Subcutaneous adipose tissue (tissue), 4 donors: ENCODE data around the gene GNL2. TPM values are rescaled to one million over a fixed set of nuclear protein-coding genes. Genes with fewer than 3 reads are reported as not detected.

Source experiments
- CTCF ChIP-seq: fragments of 450-650 bp; IDR thresholded peaks from one replicate; pipeline ENCODE4 v1.5.1; 2016; ENCODE audit warnings: low read depth, mild to moderate bottlenecking, control low read depth, antibody characterized with exemption, moderate library complexity
- total RNA-seq, 4 donors: library from RNA; depleted of rRNA; stranded (reverse); fragments of >200 nt; gene quantifications; one replicate each; pipeline ENCODE4 v1.1.0, GENCODE V29; 2016

GNL2 gene
- total RNA-seq, 4 donors from 2014 or later, result 24.7 to 63.9 (median 36.9) TPM

- TF ChIP-seq CTCF, result no peak
Measured at GRCh38 chr1:37633040-37633937, 37.6 kb upstream of the GNL2 start.

- no peak for TF ChIP-seq CTCF
Measured at GRCh38 chr1:37631036-37631435, 35.3 kb upstream of the GNL2 start.

GRCh38 chr1:37630426-37631028, 34.8 kb upstream of the GNL2 start:
- TF ChIP-seq CTCF, result no peak

GRCh38 chr1:37629726-37630425, 34.1 kb upstream of the GNL2 start:
- TF ChIP-seq CTCF, result no peak

GRCh38 chr1:37629008-37629407, 33.3 kb upstream of the GNL2 start:
- TF ChIP-seq CTCF, result no peak

- no peak for TF ChIP-seq CTCF
Measured at GRCh38 chr1:37628026-37628556, 32.4 kb upstream of the GNL2 start.

GRCh38 chr1:37622131-37622530, 26.4 kb upstream of the GNL2 start:
- no peak for TF ChIP-seq CTCF
